NCI-H82 treated with DMSO at 0.1 percent for 48 hours (cell line): ENCODE results near the gene FEZ2.

Source experiments
- DNase-seq: peaks from one replicate; lab custom pipeline; 2025; ENCODE audit not compliant: unreplicated experiment; lab: John Stamatoyannopoulos, UW

The FEZ2 gene

DNA sequence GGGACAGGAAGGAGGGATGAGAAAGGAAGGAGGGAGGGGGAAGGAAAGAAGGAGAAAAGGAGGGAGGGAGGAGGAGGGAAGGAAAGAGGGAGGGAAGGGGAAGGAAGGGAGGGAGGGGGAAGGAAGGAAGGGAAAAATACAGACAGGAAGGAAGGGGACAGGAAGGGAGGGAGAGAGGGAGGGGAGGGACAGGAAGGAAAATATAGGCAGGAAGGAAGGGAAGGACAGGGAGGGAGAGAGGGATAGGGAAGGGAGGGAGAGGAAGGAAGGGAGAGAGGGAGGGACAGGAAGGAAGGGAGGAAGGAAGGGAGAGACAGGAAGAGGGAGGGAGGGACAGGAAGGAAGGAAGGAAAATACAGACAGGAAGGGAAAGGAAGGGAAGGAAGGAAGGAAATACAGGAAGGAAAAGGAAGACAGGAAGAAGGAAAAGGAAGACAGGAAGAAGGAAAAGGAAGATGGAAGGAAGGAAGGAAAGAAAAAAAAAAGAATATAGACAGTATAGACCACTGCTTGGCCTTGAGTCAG is 63.6 kb downstream of the FEZ2 start:
- no peak for DNase-seq

DNA sequence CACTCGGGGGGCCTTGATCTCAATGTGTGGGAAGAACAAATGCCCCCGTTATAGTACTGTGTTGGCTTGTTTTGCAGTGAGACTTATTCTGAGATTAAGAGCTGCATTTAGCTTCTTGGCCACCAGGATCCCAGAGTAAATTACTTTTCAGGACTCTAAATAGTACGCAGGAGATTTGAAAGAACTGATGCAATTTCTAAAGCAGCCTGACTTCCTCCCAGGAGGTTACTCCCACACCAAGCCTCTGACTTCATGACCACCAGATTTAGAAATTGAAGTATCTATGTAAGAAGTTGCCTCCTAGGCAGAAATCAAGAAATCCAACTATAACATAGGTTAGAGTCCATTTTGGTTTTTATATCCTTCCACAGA is 67.0 kb downstream of the FEZ2 start:
- no peak for DNase-seq

DNA sequence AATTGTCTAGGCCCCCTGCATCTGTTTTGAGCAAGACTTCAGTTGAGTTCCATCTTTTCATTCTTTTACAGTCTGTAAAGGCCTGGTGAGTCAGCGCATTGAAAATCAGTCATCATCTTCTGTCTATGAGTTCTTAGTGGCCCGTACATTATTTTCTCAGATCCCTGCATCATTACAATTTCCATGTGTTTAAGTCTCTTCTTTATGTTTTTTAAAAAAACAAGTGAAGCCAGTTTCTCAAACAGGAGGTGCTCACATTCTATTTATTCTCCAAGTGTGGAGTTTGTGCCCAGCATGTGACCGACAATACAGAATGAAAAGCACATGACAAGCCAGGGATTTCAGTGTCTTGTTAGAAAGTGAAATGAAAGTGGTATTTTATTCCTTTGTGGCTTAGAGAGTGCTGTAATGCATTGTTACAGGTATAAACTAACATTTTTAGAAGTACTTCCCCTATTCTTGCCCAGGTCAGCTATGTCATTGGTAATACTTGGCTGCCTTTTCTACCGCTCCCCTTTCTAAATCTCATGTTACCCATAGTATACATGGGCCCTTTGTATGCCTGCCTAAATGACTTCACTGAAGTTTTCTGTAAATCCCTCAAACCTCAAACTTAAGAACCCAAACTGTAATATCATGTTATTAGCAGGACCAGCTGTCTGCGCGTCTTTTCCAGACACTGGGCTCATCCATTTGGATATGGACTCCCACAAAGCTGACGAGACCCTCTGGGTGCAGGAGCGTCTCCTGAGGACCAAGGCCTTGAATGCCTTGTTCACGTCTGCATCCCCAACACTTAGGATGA is 67.6 kb downstream of the FEZ2 start:
- DNase-seq = no peak

DNA sequence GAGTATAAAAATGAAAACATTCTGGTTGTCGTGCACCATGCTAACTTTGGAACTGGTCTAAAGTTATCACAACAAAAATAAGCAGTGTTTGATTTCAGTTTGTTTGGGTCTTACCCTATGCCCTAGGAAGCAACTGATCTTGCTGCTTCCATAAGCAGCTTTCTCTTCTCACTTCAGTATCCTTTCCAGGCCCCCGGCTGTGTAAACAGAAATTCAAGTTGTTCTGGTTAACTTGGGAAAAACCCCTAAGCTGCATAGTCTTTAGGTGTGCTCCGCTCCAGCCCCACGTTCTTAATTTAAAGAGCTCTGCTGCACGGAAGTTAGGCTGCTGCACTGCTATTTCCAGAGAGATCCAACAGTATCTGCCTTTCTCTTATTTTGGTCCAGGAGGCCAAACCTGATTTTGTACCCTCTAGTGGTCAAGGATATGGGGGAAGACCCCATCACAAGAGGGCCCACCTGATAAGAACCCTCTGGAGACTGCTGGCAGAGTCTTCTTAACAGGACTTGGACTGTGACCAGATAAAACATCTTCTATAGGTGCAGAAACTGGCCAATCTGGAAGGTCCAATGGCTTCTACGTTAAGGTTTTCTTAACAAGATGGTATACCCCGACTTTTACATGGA is 69.1 kb downstream of the FEZ2 start:
- DNase-seq = no peak

DNA sequence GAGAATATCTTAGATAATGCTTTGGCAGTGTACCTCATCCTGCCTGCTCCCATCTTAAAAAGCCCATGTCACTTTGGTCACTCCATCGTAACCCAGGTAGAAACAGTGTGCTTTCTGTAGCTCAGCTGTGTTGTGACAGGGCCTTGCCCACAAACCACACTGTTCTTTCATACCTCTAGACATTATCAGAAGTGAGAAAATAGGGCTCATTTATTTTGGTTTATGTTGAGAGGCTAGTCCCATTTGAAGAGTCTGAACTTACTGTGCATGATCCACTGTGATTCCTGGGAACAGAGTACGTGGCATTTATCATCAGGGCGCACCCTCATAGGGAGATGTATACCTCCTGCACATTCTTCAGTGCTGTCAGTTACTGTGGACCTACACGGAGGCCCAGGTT is 69.7 kb downstream of the FEZ2 start:
- no peak for DNase-seq

DNA sequence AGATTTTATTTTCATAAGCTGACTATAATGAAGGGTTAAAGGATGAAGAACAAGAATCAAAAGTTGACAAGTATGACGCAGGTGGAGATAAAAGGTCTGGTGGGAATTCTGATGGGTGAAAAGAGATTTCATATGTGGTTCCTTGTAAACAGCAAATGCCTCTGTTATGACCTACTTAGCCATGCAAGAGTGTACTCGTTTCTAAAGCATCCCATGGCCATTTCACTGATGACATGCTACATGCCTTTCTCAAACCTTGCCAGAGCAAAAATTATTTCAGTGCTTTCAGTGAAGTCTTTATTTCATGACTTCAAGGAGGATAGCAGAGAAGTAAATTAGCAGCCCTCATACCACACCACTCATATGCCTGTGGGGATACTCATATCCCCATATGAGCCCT is 71.7 kb downstream of the FEZ2 start:
- DNase-seq = no peak

DNA sequence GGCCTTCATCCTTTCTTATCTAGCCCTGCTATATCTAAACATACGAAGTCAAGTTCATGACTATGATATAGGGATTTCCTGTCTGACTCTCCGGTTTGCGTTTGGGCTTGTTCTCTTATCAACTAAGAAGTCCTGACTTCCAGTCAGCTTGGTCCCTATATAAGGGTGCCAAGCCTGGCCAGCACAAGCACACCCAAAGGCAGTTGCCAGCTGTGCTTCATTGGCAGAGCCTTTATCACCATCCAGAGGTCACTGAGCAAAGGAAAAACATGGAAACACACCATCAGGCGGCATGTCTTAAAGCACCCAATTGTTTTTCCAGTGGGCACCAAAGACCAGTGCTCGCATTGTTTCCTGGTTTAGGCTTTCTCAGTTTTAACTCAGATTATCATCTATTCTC is 72.7 kb downstream of the FEZ2 start:
- DNase-seq = no peak

DNA sequence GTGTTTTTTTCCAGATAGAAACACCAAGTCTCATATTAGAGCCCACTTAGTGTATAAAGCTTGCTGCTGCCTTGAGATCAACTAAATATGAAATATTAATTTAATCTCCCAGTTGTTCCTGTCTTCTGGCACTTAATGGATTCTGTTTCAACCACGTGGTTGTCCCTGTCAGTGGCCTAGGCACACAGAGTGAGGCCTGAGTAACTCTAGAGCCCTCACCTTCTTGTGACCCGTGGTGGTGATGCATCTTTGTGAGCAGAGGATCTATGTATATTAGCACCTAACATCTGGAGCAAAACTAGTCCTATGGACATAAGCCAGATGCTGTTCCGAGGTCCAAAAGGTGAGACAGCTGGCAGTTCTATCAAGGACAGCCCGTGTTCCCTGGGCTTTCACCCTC is 74.8 kb downstream of the FEZ2 start:
- no peak for DNase-seq

DNA sequence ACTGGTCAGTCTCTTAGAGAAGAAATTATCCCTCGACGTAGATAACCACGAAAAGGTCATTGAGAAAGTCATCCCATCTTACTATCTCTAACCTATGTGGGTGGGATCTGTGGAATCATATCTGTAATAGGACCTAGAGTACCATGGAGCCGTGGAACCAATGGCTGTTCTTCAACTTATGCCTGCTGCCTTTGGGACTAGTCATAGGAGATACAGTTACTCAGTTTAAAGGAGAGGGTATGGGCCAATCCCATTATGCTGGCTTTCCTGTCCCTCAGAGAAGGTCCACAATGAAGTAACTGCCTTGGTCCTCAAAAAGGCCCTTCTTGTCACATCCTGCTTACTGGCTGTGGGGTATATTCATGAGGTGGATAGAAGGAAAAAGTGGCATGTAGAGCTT is 77.5 kb downstream of the FEZ2 start:
- no peak for DNase-seq

DNA sequence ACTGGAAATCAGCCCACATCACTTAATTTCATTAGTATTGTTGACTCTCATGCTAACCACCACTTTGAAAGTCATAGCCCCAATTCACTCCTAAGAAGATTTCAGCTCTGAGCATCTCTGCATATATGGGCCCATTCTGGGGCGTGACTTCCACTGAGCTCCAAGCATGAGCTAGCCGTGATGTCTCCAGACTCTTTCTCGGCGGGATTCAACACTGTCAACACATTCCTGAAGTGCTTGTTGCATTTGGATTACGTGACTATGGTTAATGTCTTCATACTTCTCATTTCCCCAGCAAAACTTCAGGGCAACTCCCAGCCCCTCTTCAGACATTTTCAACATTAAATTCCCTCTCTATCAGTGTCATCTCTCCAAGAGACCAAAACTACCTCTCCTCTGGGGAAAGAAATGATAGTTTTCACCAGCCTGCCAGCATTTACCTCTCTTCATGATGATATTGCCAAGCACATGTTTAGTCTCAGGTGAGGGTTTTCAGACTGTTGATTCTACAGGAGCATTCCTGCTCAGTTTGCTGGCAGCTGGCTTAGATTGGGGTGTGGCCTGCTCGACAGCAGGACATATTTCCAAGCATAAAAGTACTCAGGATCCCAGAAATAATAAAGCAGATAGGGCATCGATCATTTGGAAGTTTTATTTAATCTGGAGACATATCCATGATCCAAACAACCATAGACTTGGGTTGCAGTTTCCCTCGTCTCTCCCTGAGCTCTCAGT is 81.7 kb downstream of the FEZ2 start:
- no peak for DNase-seq

DNA sequence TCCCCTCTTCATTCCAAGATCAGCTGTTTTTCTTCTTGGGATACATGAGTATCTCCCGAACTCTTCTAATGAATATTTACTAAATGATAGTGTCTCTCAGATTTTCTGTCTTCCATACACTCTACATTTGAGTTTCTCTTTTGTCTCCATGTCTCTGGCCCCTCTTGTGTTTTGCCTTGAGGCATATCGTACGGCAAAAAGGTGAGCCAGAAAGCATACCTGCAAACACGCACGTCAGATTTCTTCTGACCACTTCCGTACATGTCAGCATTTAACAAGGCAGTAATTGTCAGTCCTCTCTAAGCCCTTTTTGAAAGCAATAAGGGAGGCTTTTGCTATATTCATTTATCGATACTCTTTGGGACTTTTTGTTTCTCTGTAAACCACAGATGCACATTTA is 82.4 kb downstream of the FEZ2 start:
- no peak for DNase-seq

DNA sequence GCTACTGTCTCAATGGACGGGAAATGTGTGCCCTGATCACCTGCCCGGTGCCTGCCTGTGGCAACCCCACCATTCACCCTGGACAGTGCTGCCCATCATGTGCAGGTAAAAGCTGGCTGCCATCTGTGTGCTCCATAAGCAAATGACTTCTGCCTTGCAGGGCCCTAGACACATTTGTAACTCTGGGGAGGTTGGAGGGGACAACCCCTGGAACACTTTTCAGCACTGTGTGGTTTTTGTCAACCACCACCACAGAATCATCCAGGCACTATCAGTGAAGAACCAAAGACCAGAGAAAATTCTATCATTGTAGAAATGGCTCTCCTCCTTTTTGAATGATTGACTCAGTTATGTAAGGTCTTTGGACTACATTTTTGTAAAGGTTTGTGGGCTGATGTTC is 84.3 kb downstream of the FEZ2 start:
- no peak for DNase-seq

DNA sequence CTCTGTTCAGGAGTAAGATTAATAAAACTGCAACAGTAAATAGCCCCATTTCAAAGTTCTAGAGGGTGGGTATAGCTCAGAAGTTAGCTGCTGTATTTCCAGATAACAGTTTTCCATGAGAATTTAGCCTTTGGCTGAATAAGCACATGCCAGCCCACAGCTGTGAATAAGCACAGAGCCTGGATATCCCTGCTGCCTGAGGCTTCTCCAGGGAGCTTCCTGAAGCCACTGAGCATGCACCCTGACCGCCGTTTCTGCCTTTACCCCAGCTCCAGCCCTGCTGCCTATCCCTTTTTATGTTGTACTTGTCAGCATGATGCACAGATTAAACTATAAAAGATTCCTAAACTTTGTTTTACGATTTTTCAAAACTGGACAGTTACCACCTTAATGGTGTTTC is 85.3 kb downstream of the FEZ2 start:
- no peak for DNase-seq

DNA sequence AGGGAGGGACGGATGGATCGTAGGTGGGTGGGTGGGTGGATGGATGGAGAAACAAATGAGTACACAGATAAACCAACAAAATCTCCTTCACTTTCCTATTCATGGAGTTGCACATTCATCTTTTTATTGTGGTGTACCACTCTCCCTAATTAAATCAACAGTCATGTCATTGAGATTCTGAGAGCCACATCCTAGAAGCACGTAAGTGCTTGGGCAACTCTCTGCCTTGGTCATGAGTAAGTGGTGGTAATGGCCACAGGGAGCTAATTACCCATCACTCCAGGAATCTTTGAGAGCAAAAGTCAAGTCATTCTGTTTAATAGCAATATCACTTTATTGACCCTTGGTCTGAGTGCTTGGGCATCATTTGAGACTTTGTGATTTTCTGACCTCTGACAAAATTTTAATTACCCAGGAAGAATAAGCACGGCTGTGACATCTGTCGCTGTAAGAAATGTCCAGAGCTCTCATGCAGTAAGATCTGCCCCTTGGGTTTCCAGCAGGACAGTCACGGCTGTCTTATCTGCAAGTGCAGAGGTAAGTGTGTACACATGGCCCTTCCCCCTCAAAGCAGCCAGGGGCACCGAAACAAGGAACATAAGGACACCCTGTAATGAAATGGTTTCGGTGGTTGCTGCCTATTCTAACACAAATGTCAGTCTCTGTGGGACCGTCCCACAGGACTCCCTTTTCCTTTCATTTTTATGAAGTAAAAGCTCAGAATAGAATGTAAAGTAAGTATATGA is 85.9 kb downstream of the FEZ2 start:
- DNase-seq = no peak

DNA sequence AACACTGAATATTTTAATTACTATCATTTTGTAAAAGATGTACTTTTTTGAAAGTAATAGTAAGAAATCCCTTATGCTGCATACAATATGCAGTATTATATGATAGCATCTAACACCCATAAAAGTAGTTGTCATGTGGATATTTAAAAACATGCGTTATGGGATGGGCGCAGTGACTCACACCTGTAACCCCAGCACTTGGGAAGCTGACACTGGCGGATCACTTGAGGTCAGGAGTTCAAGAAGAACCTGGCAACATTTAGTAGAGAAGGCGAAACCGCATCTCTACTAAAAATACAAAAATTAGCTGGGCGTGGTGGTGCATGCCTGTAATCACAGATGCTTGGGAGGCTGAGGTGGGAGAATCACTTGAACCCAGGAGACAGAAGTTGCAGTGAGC is 88.9 kb downstream of the FEZ2 start:
- DNase-seq = no peak

DNA sequence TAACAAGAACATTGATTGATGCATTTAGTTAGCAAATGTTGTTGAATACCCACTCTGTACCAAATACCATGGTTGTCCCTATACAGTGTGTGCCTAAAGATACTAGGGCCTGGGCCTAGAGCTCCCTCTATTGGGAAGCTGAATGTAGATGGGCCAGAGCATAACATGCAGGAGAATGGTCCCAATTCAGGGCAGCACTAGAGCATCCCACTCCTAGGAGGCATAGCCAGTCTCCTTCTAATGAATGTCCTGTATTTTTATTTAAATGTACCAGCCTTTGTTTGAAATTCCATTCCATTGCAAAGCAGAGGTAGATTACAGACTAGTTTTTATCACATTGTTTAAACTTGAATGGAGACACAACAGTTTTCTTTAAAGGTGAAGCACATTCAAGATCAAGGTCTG is 90.6 kb downstream of the FEZ2 start:
- DNase-seq = peak; percentile 41
